Measurements from ENCODE around the gene RIT2.

The RIT2 gene

GRCh38 chr18:43068781-43069180, 46.7 kb downstream of the RIT2 start:
- Histone ChIP-seq H3K9me3 (ENCODE audit: low read length) (no peaks in the 10 kb centered on the region), H4K20me1 (ENCODE audit: insufficient read depth, low read length) (no peaks in the 10 kb centered on the region), H2AFZ (ENCODE audit: low read length) (no peak overlapping the region), H3K4me1 (ENCODE audit: insufficient read depth, low read length, severe bottlenecking) (no peaks in the 10 kb centered on the region), H3K27ac (ENCODE audit: low read depth, low read length, poor library complexity, severe bottlenecking) (no peak overlapping the region), H3F3A (ENCODE audit: insufficient read depth, low read length) (no peaks in the 10 kb centered on the region), H3K27me3 (ENCODE audit: insufficient read depth, low read length) (no peaks in the 10 kb centered on the region), H3K9me2 (ENCODE audit: low read depth, low read length) (no peaks in the 10 kb centered on the region), H3K4me2 (ENCODE audit: low read length) (no peak overlapping the region), H3K36me3 (ENCODE audit: insufficient read depth, low read length) (no peaks in the 10 kb centered on the region), H3K4me3 (ENCODE audit: low read depth, low read length, poor library complexity, severe bottlenecking) (no peak overlapping the region), H3K9ac (ENCODE audit: low read length) (no peak overlapping the region), H3K79me2 (ENCODE audit: insufficient read depth, low read length) (no peaks in the 10 kb centered on the region)
- TF ChIP-seq EZH2 (IDR thresholded peaks at IDR 0.05; ENCODE audit: borderline replicate concordance, low read length) (no peak), CTCF (IDR thresholded peaks at IDR 0.05; ENCODE audit: low read length) (no peak)

GRCh38 chr18:43067570-43067969, 47.9 kb downstream of the RIT2 start:
- Histone ChIP-seq H3K9me3 (ENCODE audit: low read length) (no peaks in the 10 kb centered on the region), H3K4me1 (ENCODE audit: insufficient read depth, low read length, severe bottlenecking) (no peaks in the 10 kb centered on the region), H3K27me3 (ENCODE audit: insufficient read depth, low read length) (no peaks in the 10 kb centered on the region), H3K27ac (ENCODE audit: low read depth, low read length, poor library complexity, severe bottlenecking) (no peak overlapping the region), H3K4me3 (ENCODE audit: low read depth, low read length, poor library complexity, severe bottlenecking) (no peak overlapping the region), H2AFZ (ENCODE audit: low read length) (no peak overlapping the region), H4K20me1 (ENCODE audit: insufficient read depth, low read length) (no peaks in the 10 kb centered on the region), H3K79me2 (ENCODE audit: insufficient read depth, low read length) (no peaks in the 10 kb centered on the region), H3K36me3 (ENCODE audit: insufficient read depth, low read length) (no peaks in the 10 kb centered on the region), H3K9ac (ENCODE audit: low read length) (no peak overlapping the region), H3F3A (ENCODE audit: insufficient read depth, low read length) (no peaks in the 10 kb centered on the region), H3K9me2 (ENCODE audit: low read depth, low read length) (no peaks in the 10 kb centered on the region), H3K4me2 (ENCODE audit: low read length) (no peak overlapping the region)
- TF ChIP-seq EZH2 (IDR thresholded peaks at IDR 0.05; ENCODE audit: borderline replicate concordance, low read length) (no peak), CTCF (IDR thresholded peaks at IDR 0.05; ENCODE audit: low read length) (no peak)

- H3K9me2 ChIP-seq (ENCODE audit: low read depth, low read length) = no peaks in the 10 kb centered on the region
- H3K36me3 ChIP-seq (ENCODE audit: insufficient read depth, low read length) = no peaks in the 10 kb centered on the region
- H2AFZ ChIP-seq (ENCODE audit: low read length) = no peak overlapping the region
- H3K4me2 ChIP-seq (ENCODE audit: low read length) = no peak overlapping the region
- H3F3A ChIP-seq (ENCODE audit: insufficient read depth, low read length) = no peaks in the 10 kb centered on the region
- no peaks in the 10 kb centered on the region for H3K79me2 ChIP-seq (ENCODE audit: insufficient read depth, low read length)
- no peak overlapping the region for H3K4me3 ChIP-seq (ENCODE audit: low read depth, low read length, poor library complexity, severe bottlenecking)
- H4K20me1 ChIP-seq (ENCODE audit: insufficient read depth, low read length) = no peaks in the 10 kb centered on the region
- no peaks in the 10 kb centered on the region for H3K4me1 ChIP-seq (ENCODE audit: insufficient read depth, low read length, severe bottlenecking)
- TF ChIP-seq CTCF (IDR thresholded peaks at IDR 0.05; ENCODE audit: low read length) (no peak), EZH2 (IDR thresholded peaks at IDR 0.05; ENCODE audit: borderline replicate concordance, low read length) (no peak)
- no peak overlapping the region for H3K9ac ChIP-seq (ENCODE audit: low read length)
- H3K27me3 ChIP-seq (ENCODE audit: insufficient read depth, low read length) = no peaks in the 10 kb centered on the region
- H3K27ac ChIP-seq (ENCODE audit: low read depth, low read length, poor library complexity, severe bottlenecking) = no peak overlapping the region
- no peaks in the 10 kb centered on the region for H3K9me3 ChIP-seq (ENCODE audit: low read length)
These were observed 53.7 kb downstream of the RIT2 start for GRCh38 chr18:43061816-43062215.

Measured in OCI-LY1 (cell line).